Measurements from ENCODE around the gene CYB5R3.

- no peak for TF ChIP-seq CTCF (IDR thresholded peaks at IDR 0.05)
- TF ChIP-seq STAT6 (CRISPR knock-in tag; conservative IDR thresholded peaks at IDR 0.05; ENCODE audit: low read depth), result no peak
Measured at GRCh38 chr22:42641801-42642413, 7.3 kb downstream of the CYB5R3 start.

All from WTC11 (cell line).